Measurements from ENCODE around the gene ROR1.

DNA sequence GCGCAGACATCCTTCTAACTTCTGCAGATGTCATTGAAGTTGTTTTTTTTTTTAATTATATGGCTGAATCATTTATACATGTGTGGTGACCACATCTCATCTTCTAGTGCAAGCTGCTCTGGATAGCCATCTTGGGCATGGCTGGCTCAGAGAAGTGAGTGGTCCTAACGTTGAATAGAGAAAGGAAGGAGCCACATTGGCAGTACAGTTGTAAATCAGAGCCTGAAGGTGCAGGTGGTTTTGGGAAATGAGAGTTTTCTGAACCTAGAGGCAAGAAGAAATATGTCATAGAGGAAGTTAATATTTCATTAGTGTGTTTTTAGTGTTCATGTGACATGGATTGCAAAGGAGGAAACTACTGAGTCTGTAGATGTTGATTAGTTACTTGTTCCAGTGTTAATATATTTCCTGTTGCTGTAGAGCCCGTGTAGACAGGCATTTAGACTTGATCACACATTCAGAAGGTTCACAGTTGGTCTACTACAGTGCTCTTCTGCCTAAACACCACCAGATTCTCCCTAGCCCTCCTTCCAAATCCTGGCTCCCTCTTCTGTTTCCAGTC lies 163.7 kb downstream of the ROR1 start:
- TF ChIP-seq, protein P1, sequence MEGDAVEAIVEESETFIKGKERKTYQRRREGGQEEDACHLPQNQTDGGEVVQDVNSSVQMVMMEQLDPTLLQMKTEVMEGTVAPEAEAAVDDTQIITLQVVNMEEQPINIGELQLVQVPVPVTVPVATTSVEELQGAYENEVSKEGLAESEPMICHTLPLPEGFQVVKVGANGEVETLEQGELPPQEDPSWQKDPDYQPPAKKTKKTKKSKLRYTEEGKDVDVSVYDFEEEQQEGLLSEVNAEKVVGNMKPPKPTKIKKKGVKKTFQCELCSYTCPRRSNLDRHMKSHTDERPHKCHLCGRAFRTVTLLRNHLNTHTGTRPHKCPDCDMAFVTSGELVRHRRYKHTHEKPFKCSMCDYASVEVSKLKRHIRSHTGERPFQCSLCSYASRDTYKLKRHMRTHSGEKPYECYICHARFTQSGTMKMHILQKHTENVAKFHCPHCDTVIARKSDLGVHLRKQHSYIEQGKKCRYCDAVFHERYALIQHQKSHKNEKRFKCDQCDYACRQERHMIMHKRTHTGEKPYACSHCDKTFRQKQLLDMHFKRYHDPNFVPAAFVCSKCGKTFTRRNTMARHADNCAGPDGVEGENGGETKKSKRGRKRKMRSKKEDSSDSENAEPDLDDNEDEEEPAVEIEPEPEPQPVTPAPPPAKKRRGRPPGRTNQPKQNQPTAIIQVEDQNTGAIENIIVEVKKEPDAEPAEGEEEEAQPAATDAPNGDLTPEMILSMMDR (IDR thresholded peaks at IDR 0.05) = no peak
- no peak for TF ChIP-seq POLR2A (IDR thresholded peaks at IDR 0.05)

Data from testis (tissue), 2 donors.